ENCODE results near the gene TERB2. TPM values are rescaled to one million over a fixed set of nuclear protein-coding genes. Genes with fewer than 3 reads are reported as not detected.
"Not testable (repeated sequence)": the region's sequence is repeated elsewhere in the genome, so short reads cannot be mapped to it uniquely, and the experiment has no call there.

Gene TERB2
- total RNA-seq, 1 experiment from 2014 or later, result not detected

- no peaks in the 10 kb centered on the region for H3K36me3 Mint-ChIP-seq (ENCODE audit: insufficient read depth, unreplicated experiment)
- no peak overlapping the region for H3K27ac Mint-ChIP-seq (ENCODE audit: unreplicated experiment)
- CTCF ChIA-PET, result no interaction called here
- TF ChIP-seq CTCF (IDR thresholded peaks at IDR 0.05; ENCODE audit: unreplicated experiment), result no peak
- H3K4me3 Mint-ChIP-seq (ENCODE audit: low read depth, unreplicated experiment), result no peak overlapping the region
- H3K4me1 Mint-ChIP-seq (ENCODE audit: low read depth, unreplicated experiment), result no peaks in the 10 kb centered on the region
- H3K27me3 Mint-ChIP-seq (ENCODE audit: unreplicated experiment), result no peaks in the 10 kb centered on the region
- no TSS peak for BruUV-seq (replicated peaks)
- DNase-seq, result no peak
- H3K9me3 Mint-ChIP-seq (ENCODE audit: low read depth, unreplicated experiment), result no peaks in the 10 kb centered on the region
- intact Hi-C loops (cut with micrococcal nuclease; ENCODE audit: unreplicated experiment), result no loop called here
Measured at GRCh38 chr15:44918136-44918535, 38.4 kb upstream of the TERB2 start.

- H3K4me1 Mint-ChIP-seq (ENCODE audit: low read depth, unreplicated experiment); CTCF ChIA-PET; intact Hi-C loops (cut with micrococcal nuclease; ENCODE audit: unreplicated experiment): not testable (repeated sequence)
Measured at GRCh38 chr15:44928658-44929057, 27.8 kb upstream of the TERB2 start.

GRCh38 chr15:44930283-44930682, 26.2 kb upstream of the TERB2 start:
- H3K27me3 Mint-ChIP-seq (ENCODE audit: unreplicated experiment), result peaks cover 37% of the 10 kb centered on the region
- DNase-seq; H3K9me3 Mint-ChIP-seq (ENCODE audit: low read depth, unreplicated experiment); CTCF ChIA-PET; H3K4me1 Mint-ChIP-seq (ENCODE audit: low read depth, unreplicated experiment); intact Hi-C loops (cut with micrococcal nuclease; ENCODE audit: unreplicated experiment); H3K27ac Mint-ChIP-seq (ENCODE audit: unreplicated experiment); H3K4me3 Mint-ChIP-seq (ENCODE audit: low read depth, unreplicated experiment); H3K36me3 Mint-ChIP-seq (ENCODE audit: insufficient read depth, unreplicated experiment); BruUV-seq (replicated peaks): not testable (repeated sequence)

More at GRCh38 chr15:44928658-44929057, 27.8 kb upstream of the TERB2 start:
- H3K4me3 Mint-ChIP-seq (ENCODE audit: low read depth, unreplicated experiment); H3K9me3 Mint-ChIP-seq (ENCODE audit: low read depth, unreplicated experiment); DNase-seq; H3K27ac Mint-ChIP-seq (ENCODE audit: unreplicated experiment); BruUV-seq (replicated peaks); H3K36me3 Mint-ChIP-seq (ENCODE audit: insufficient read depth, unreplicated experiment): not testable (repeated sequence)
- H3K27me3 Mint-ChIP-seq (ENCODE audit: unreplicated experiment), result peaks cover 37% of the 10 kb centered on the region

GRCh38 chr15:44958302-44958701, 1.8 kb downstream of the TERB2 start:
- intact Hi-C loops (cut with micrococcal nuclease; ENCODE audit: unreplicated experiment); H3K4me1 Mint-ChIP-seq (ENCODE audit: low read depth, unreplicated experiment); H3K27ac Mint-ChIP-seq (ENCODE audit: unreplicated experiment); H3K27me3 Mint-ChIP-seq (ENCODE audit: unreplicated experiment); CTCF ChIA-PET; H3K9me3 Mint-ChIP-seq (ENCODE audit: low read depth, unreplicated experiment); DNase-seq; H3K36me3 Mint-ChIP-seq (ENCODE audit: insufficient read depth, unreplicated experiment); H3K4me3 Mint-ChIP-seq (ENCODE audit: low read depth, unreplicated experiment); BruUV-seq (replicated peaks): not testable (repeated sequence)

GRCh38 chr15:44968475-44968874, 12.0 kb downstream of the TERB2 start:
- no TSS peak for BruUV-seq (replicated peaks)
- CTCF ChIA-PET, result interaction anchor here (0.6 to 1.4 kb wide), 3 partner anchors 40 to 149 kb away, joined by 3 to 6 read pairs (median 5); no protein-coding TSS in a partner anchor
- Mint-ChIP-seq H3K9me3 (ENCODE audit: low read depth, unreplicated experiment) (no peaks in the 10 kb centered on the region), H3K4me1 (ENCODE audit: low read depth, unreplicated experiment) (no peaks in the 10 kb centered on the region), H3K36me3 (ENCODE audit: insufficient read depth, unreplicated experiment) (no peaks in the 10 kb centered on the region), H3K27me3 (ENCODE audit: unreplicated experiment) (no peaks in the 10 kb centered on the region), H3K27ac (ENCODE audit: unreplicated experiment) (no peak overlapping the region), H3K4me3 (ENCODE audit: low read depth, unreplicated experiment) (no peak overlapping the region)
- no peak for DNase-seq
- no peak for TF ChIP-seq CTCF (IDR thresholded peaks at IDR 0.05; ENCODE audit: unreplicated experiment)
- intact Hi-C loops (cut with micrococcal nuclease; ENCODE audit: unreplicated experiment), result loop anchor here (2.0 kb wide), 1 partner anchor 68 kb away; no protein-coding TSS in a partner anchor

- H3K4me1 Mint-ChIP-seq (ENCODE audit: low read depth, unreplicated experiment), result no peaks in the 10 kb centered on the region
- no peak overlapping the region for H3K27ac Mint-ChIP-seq (ENCODE audit: unreplicated experiment)
- intact Hi-C loops (cut with micrococcal nuclease; ENCODE audit: unreplicated experiment), result no loop called here
- CTCF ChIA-PET, result no interaction called here
- H3K4me3 Mint-ChIP-seq (ENCODE audit: low read depth, unreplicated experiment), result no peak overlapping the region
- TF ChIP-seq CTCF (IDR thresholded peaks at IDR 0.05; ENCODE audit: unreplicated experiment), result no peak
- H3K27me3 Mint-ChIP-seq (ENCODE audit: unreplicated experiment), result no peaks in the 10 kb centered on the region
- BruUV-seq (replicated peaks), result no TSS peak
- DNase-seq, result no peak
- no peaks in the 10 kb centered on the region for H3K9me3 Mint-ChIP-seq (ENCODE audit: low read depth, unreplicated experiment)
- H3K36me3 Mint-ChIP-seq (ENCODE audit: insufficient read depth, unreplicated experiment), result no peaks in the 10 kb centered on the region
Measured at GRCh38 chr15:44971036-44971435, 14.5 kb downstream of the TERB2 start.

- DNase-seq; H3K4me1 Mint-ChIP-seq (ENCODE audit: low read depth, unreplicated experiment); H3K27ac Mint-ChIP-seq (ENCODE audit: unreplicated experiment); H3K36me3 Mint-ChIP-seq (ENCODE audit: insufficient read depth, unreplicated experiment); CTCF ChIA-PET; H3K27me3 Mint-ChIP-seq (ENCODE audit: unreplicated experiment); H3K4me3 Mint-ChIP-seq (ENCODE audit: low read depth, unreplicated experiment); BruUV-seq (replicated peaks); H3K9me3 Mint-ChIP-seq (ENCODE audit: low read depth, unreplicated experiment); intact Hi-C loops (cut with micrococcal nuclease; ENCODE audit: unreplicated experiment): not testable (repeated sequence)
Measured at GRCh38 chr15:44976183-44976582, 19.7 kb downstream of the TERB2 start.

GRCh38 chr15:44977781-44978180, 21.3 kb downstream of the TERB2 start:
- intact Hi-C loops (cut with micrococcal nuclease; ENCODE audit: unreplicated experiment); H3K27ac Mint-ChIP-seq (ENCODE audit: unreplicated experiment); H3K9me3 Mint-ChIP-seq (ENCODE audit: low read depth, unreplicated experiment); H3K4me1 Mint-ChIP-seq (ENCODE audit: low read depth, unreplicated experiment); H3K4me3 Mint-ChIP-seq (ENCODE audit: low read depth, unreplicated experiment); H3K36me3 Mint-ChIP-seq (ENCODE audit: insufficient read depth, unreplicated experiment); DNase-seq; H3K27me3 Mint-ChIP-seq (ENCODE audit: unreplicated experiment); BruUV-seq (replicated peaks): not testable (repeated sequence)
- CTCF ChIA-PET, result interaction anchor here (1.3 kb wide), 1 partner anchor 46 kb away, joined by 3 read pairs; no protein-coding TSS in a partner anchor
